ENCODE results near the gene CABCOCO1.
"Not testable (repeated sequence)": the region's sequence is repeated elsewhere in the genome, so short reads cannot be mapped to it uniquely, and the experiment has no call there.

Gene CABCOCO1

GRCh38 chr10:61643316-61643751 lies 19.4 kb upstream of the CABCOCO1 start:
- no peak for DNase-seq (ENCODE audit: low spot score)

GRCh38 chr10:61653699-61654098 lies 9.0 kb upstream of the CABCOCO1 start:
- DNase-seq (ENCODE audit: low spot score): no peak

- no peak for DNase-seq (ENCODE audit: low spot score)
Measured at GRCh38 chr10:61655335-61655851, 7.3 kb upstream of the CABCOCO1 start.

GRCh38 chr10:61663466-61663865 lies 737 bp downstream of the CABCOCO1 start:
- DNase-seq (ENCODE audit: low spot score): no peak

- DNase-seq (ENCODE audit: low spot score): no peak
Measured at GRCh38 chr10:61664985-61665384, 2.3 kb downstream of the CABCOCO1 start.

- DNase-seq (ENCODE audit: low spot score): no peak
Measured at GRCh38 chr10:61669161-61669725, 6.5 kb downstream of the CABCOCO1 start.

GRCh38 chr10:61669849-61670248 lies 7.1 kb downstream of the CABCOCO1 start:
- DNase-seq (ENCODE audit: low spot score): no peak

GRCh38 chr10:61673360-61673759 lies 10.6 kb downstream of the CABCOCO1 start:
- no peak for DNase-seq (ENCODE audit: low spot score)

- DNase-seq (ENCODE audit: low spot score): no peak
Measured at GRCh38 chr10:61682323-61682722, 19.6 kb downstream of the CABCOCO1 start.

- DNase-seq (ENCODE audit: low spot score): no peak
Measured at GRCh38 chr10:61683319-61683718, 20.6 kb downstream of the CABCOCO1 start.

- DNase-seq (ENCODE audit: low spot score): no peak
Measured at GRCh38 chr10:61684894-61685507, 22.3 kb downstream of the CABCOCO1 start.

- no peak for DNase-seq (ENCODE audit: low spot score)
Measured at GRCh38 chr10:61688551-61689308, 26.0 kb downstream of the CABCOCO1 start.

- not testable (repeated sequence) for DNase-seq (ENCODE audit: low spot score)
Measured at GRCh38 chr10:61691667-61692066, 28.9 kb downstream of the CABCOCO1 start.

- DNase-seq (ENCODE audit: low spot score): no peak
Measured at GRCh38 chr10:61692447-61693010, 29.8 kb downstream of the CABCOCO1 start.

- DNase-seq (ENCODE audit: low spot score): no peak
Measured at GRCh38 chr10:61698968-61699655, 36.4 kb downstream of the CABCOCO1 start.

- no peak for DNase-seq (ENCODE audit: low spot score)
Measured at GRCh38 chr10:61701055-61701705, 38.5 kb downstream of the CABCOCO1 start.

GRCh38 chr10:61701706-61702105 lies 39.0 kb downstream of the CABCOCO1 start:
- no peak for DNase-seq (ENCODE audit: low spot score)

GRCh38 chr10:61702584-61702983 lies 39.9 kb downstream of the CABCOCO1 start:
- DNase-seq (ENCODE audit: low spot score): no peak

- DNase-seq (ENCODE audit: low spot score): no peak
Measured at GRCh38 chr10:61705022-61705613, 42.4 kb downstream of the CABCOCO1 start.

GRCh38 chr10:61708846-61709245 lies 46.1 kb downstream of the CABCOCO1 start:
- no peak for DNase-seq (ENCODE audit: low spot score)

- DNase-seq (ENCODE audit: low spot score): not testable (repeated sequence)
Measured at GRCh38 chr10:61712105-61712504, 49.4 kb downstream of the CABCOCO1 start.

All from cerebellar cortex (tissue), 1 donor.